K562 (cell line): Measurements from ENCODE around the gene SGMS1. TPM values are rescaled to one million over a fixed set of nuclear protein-coding genes. Genes with fewer than 3 reads are reported as not detected.

Experiments used
- ATAC-seq: fragments of 200-7000 bp; cut with Tn5 transposase; 3 replicates; pipeline ENCODE4 v1.9.1; 2020; ENCODE audit warnings: moderate library complexity
- BruUV-seq: library from RNA; stranded (reverse); fragments of 400-500 nt; replicated peaks from 2 replicates; lab custom pipeline; 2021; lab: Mats Ljungman, UMichigan
- CTCF ChIA-PET: fragments of 300-600 bp; formaldehyde crosslinking; extraction: SDS; loops from one replicate; lab custom pipeline; 2021; ENCODE audit warnings: low intra/inter-chr PET ratio; lab: Yijun Ruan, JAX
- POLR2A ChIA-PET: fragments of 300-600, 350-650 bp; sonication (Branson Sonifier 250); formaldehyde crosslinking; extraction: SDS; loops from one replicate; lab custom pipeline; 2021; ENCODE audit warnings: antibody characterized with exemption, inconsistent platforms; lab: Yijun Ruan, JAX
- DNase-seq, 4 experiments: peaks; one replicate each; pipeline versions ENCODE4 v3.0.0 to v3.0.0-alpha.2; 2011 to 2018; ENCODE audit warnings: low spot score in 3 of 4, mixed read lengths in 3 of 4; ENCODE audit errors: extremely low read depth in 1 of 4
- FAIRE-seq: peaks from 2 replicates; lab custom pipeline; 2011; peaks lifted over from hg19 to GRCh38; lab: Jason Lieb, UNC
- H2AFZ ChIP-seq: 2 replicates; pipeline ENCODE4 v1.6.0; 2011; ENCODE audit warnings: low read depth, low read length, control low read depth, inconsistent platforms
- H3K27ac ChIP-seq: fragments of 200-600 bp; 3 replicates; pipeline ENCODE4 v1.8.0; 2011; ENCODE audit warnings: low read depth, mild to moderate bottlenecking, control low read depth, inconsistent platforms, low read length, moderate library complexity, mixed read lengths; ENCODE audit errors: extremely low read depth
- H3K27me3 ChIP-seq, 2 experiments: fragments of 300-600 bp in 1 of 2; 2 replicates in 1 of 2; 3 replicates in 1 of 2; pipeline versions ENCODE4 v1.6.0 to v1.8.0; 2011; ENCODE audit warnings: inconsistent platforms in 2 of 2, low read length in 2 of 2, mild to moderate bottlenecking in 1 of 2, mixed read lengths in 1 of 2, moderate library complexity in 1 of 2; ENCODE audit not compliant: control insufficient read depth in 2 of 2, insufficient read depth in 2 of 2
- H3K36me3 ChIP-seq: fragments of 300-600 bp; 3 replicates; pipeline ENCODE4 v1.8.0; 2011; ENCODE audit warnings: mild to moderate bottlenecking, low read length, inconsistent platforms; ENCODE audit not compliant: control insufficient read depth, insufficient read depth
- H3K4me1 ChIP-seq, 2 experiments: fragments of 200-600 bp in 1 of 2; replicated peaks in 1 of 2; 2 replicates in 1 of 2; 3 replicates in 1 of 2; pipeline versions ENCODE4 v1.5.1 to v1.8.0; 2011; ENCODE audit warnings: inconsistent platforms in 2 of 2, low read length in 2 of 2, mild to moderate bottlenecking in 1 of 2, mixed read lengths in 1 of 2, moderate library complexity in 1 of 2; ENCODE audit not compliant: control insufficient read depth in 2 of 2, insufficient read depth in 2 of 2
- H3K4me2 ChIP-seq: 2 replicates; pipeline ENCODE4 v1.6.1; 2011; ENCODE audit warnings: low read length, control low read depth, inconsistent platforms, mixed read lengths; ENCODE audit not compliant: insufficient read depth
- H3K4me3 ChIP-seq: fragments of 200-600 bp; sonication (generic), shearing (Covaris generic); 2 replicates; pipeline ENCODE4 v1.5.1; 2016; ENCODE audit warnings: control low read depth, inconsistent platforms
- H3K79me2 ChIP-seq: fragments of 200-600 bp; 3 replicates; pipeline ENCODE4 v1.8.0; 2011; ENCODE audit warnings: low read length, inconsistent platforms; ENCODE audit not compliant: control insufficient read depth, insufficient read depth
- H3K9ac ChIP-seq, 2 experiments: 2 replicates each; pipeline versions ENCODE4 v1.6.0 to v1.6.1; 2011; ENCODE audit warnings: low read depth in 2 of 2, low read length in 2 of 2, control low read depth in 1 of 2, inconsistent platforms in 1 of 2, mild to moderate bottlenecking in 1 of 2, mixed read lengths in 1 of 2; ENCODE audit not compliant: insufficient read depth in 1 of 2
- H3K9me1 ChIP-seq: one replicate; pipeline ENCODE4 v1.6.0; 2011; ENCODE audit warnings: inconsistent platforms, mild to moderate bottlenecking, low read length, moderate library complexity; ENCODE audit not compliant: control insufficient read depth, insufficient read depth
- H3K9me3 ChIP-seq: replicated peaks from 2 replicates; pipeline ENCODE4 v1.5.1; 2011; ENCODE audit warnings: low read depth, low read length, inconsistent platforms; ENCODE audit not compliant: control insufficient read depth, insufficient read depth
- H4K20me1 ChIP-seq: replicated peaks from 2 replicates; pipeline ENCODE4 v1.6.1; 2011; ENCODE audit warnings: low read length, inconsistent platforms, mixed read lengths; ENCODE audit not compliant: control insufficient read depth, insufficient read depth
- MAZ ChIP-seq, 2 experiments: fragments of 450-650 bp in 1 of 2; sonication (generic) in 1 of 2; formaldehyde crosslinking; IDR thresholded peaks in 1 of 2; conservative IDR thresholded peaks in 1 of 2; 2 replicates each; pipeline versions ENCODE4 v1.4.0 to v1.5.0; 2020; ENCODE audit warnings: mild to moderate bottlenecking in 1 of 2, missing genetic modification reagents in 1 of 2
- NR4A1 ChIP-seq, 2 experiments: fragments of 250-450 bp in 1 of 2; fragments of 450-650 bp in 1 of 2; sonication (Bioruptor Pico) in 1 of 2; IDR thresholded peaks; 2 replicates each; pipeline versions ENCODE4 v1.4.0 to v1.6.1; 2016 to 2020; ENCODE audit warnings: mild to moderate bottlenecking in 2 of 2, missing compliant biosample characterization in 1 of 2, missing genetic modification characterization in 1 of 2, moderate library complexity in 1 of 2
- YY1 ChIP-seq, 3 experiments: IDR thresholded peaks; 2 replicates each; pipeline ENCODE4 v1.6.1; 2011; ENCODE audit warnings: low read length in 2 of 3, mild to moderate bottlenecking in 2 of 3, moderate library complexity in 2 of 3, borderline replicate concordance in 1 of 3, control low read depth in 1 of 3, low read depth in 1 of 3; ENCODE audit not compliant: insufficient read depth in 3 of 3, insufficient replicate concordance in 2 of 3, control insufficient read depth in 1 of 3, insufficient read length in 1 of 3; ENCODE audit errors: extremely low read depth in 1 of 3
- WGBS: fragments of 100-300 bp; shearing (Covaris generic); methylation state at CpG from one replicate; pipeline ENCODE4 v1.1.6; 2016; ENCODE audit warnings: low coverage, mixed read lengths; ENCODE audit not compliant: insufficient coverage; ENCODE audit errors: missing lambda C conversion rate; 5-methylcytosine and 5-hydroxymethylcytosine counted together
- in situ Hi-C: fragments of 300-500 bp; cut with MboI; formaldehyde crosslinking; loops from 4 replicates; pipeline ENCODE4 v1.15.0; 2018; ENCODE audit warnings: inconsistent platforms, mixed read lengths
- intact Hi-C: fragments of 100-400 bp; cut with micrococcal nuclease; formaldehyde crosslinking; loops from 2 replicates; pipeline ENCODE4 v1.14.2; 2022
- polyA plus RNA-seq, 8 experiments: library from polyadenylated mRNA; depleted of rRNA in 4 of 8; stranded (reverse) in 5 of 8; unstranded in 3 of 8; fragments of >200 nt; fragmentation: Nextera tagmentation in 2 of 8; fragmentation: Illumina TruSeq in 1 of 8; extraction: Ambion mirVana in 2 of 8; extraction: Trizol in 1 of 8; gene quantifications; 2 replicates each; pipeline versions ENCODE4 v1.2.1 to v1.2.3, GENCODE V29; 2011 to 2014; ENCODE audit warnings: inconsistent platforms in 1 of 8, missing spikeins in 1 of 8
- total RNA-seq, 7 experiments: library from RNA; depleted of rRNA in 6 of 7; stranded (reverse); fragments of >200 nt in 6 of 7; fragmentation: Illumina TruSeq in 2 of 7; extraction: Trizol in 2 of 7; gene quantifications; 2 replicates each; pipeline versions ENCODE4 v1.2.1 to v1.2.3, GENCODE V29; 2011 to 2021; ENCODE audit warnings: low replicate concordance in 1 of 7
- TF ChIP-seq, protein P1 (sequence below): fragments of 450-650 bp; IDR thresholded peaks from 2 replicates; pipeline ENCODE4 v1.6.1; 2017; ENCODE audit warnings: antibody characterized with exemption, mild to moderate bottlenecking
- TF ChIP-seq, protein P2 (sequence below): IDR thresholded peaks from 2 replicates; pipeline ENCODE4 v1.6.1; 2012; ENCODE audit warnings: low read depth, low read length, improper control_type of control experiment, borderline replicate concordance

The SGMS1 gene
- total and polyA plus RNA-seq, 9 of the 15 experiments (the other 6 are each of a cell fraction or from before 2014, with no cell fraction given) = 22.6 to 232 (median 82.2) TPM

DNA sequence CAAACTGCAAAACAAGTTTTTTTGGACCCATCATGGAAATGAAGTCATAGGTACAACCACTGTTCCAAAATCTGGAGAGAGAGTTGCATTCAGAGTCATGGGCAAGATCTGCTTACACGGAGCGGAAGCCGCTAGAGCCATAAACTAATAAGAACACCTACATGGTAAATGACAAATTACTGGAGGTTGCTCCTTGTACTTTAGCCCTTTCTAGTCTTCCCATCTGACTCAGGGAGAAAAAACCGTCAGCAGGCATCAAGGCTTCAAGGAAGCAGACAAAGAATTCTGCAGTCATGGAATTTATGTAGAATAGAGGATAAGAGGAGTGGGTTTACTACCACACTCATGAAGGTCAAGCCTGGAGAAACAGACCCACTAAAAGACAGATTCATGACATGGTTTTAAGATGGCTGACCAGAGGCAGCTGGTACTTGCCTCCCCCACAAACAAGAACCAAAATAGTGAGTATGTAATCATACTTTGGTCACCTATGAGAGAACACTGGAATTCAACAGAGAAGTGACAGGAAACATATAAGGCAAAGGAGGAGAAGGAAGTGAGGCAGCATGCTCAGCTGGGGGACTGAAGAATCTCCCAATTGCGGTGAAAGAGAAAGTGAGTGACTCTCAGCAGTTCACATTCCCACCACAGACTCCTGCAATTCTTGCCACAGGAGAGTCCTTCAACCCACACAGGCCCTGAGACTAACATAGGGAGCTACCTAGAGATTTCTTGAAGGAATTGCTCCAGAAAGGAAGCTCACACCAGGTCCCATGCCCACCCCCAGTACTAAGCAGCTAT, 330.0 kb downstream of the SGMS1 start:
- BruUV-seq = no TSS peak
- Histone ChIP-seq H3K36me3 (no peaks in the 10 kb centered on the region), H3K27me3 (no peaks in the 10 kb centered on the region), H3K27ac (no peak overlapping the region), H3K9ac (peak overlapping the region in 1 of 2 experiments; percentile 55; a peak in 1 of 4 replicates), H3K79me2 (no peaks in the 10 kb centered on the region), H3K4me3 (no peak overlapping the region), H3K9me1 (no peaks in the 10 kb centered on the region), H4K20me1 (no peaks in the 10 kb centered on the region), H3K4me1 (peaks cover 9 to 16% of the 10 kb centered on the region in 2 experiments; a peak in 3 of 5 replicates), H2AFZ (peak overlapping the region; percentile 58), H3K4me2 (no peak overlapping the region; the same call in 1 of the 2 replicates), H3K9me3 (peaks cover 3% of the 10 kb centered on the region; the same call in 1 of the 2 replicates)
- intact Hi-C loops (loop anchor here (5.0 kb wide), 3 partner anchors 34 to 359 kb away; no protein-coding TSS in a partner anchor), in situ Hi-C loops (no loop called here)
- DNase-seq (no peak), FAIRE-seq (no peak), ATAC-seq (peak; percentile 47)
- 82% methylated on average over 5 of the region's 5 CpGs for WGBS
- POLR2A ChIA-PET = interaction anchor here (0.7 to 2.9 kb wide), 7 partner anchors 9 to 93 kb away, joined by 3 to 8 read pairs (median 3); no protein-coding TSS in a partner anchor
- TF ChIP-seq, protein P1, sequence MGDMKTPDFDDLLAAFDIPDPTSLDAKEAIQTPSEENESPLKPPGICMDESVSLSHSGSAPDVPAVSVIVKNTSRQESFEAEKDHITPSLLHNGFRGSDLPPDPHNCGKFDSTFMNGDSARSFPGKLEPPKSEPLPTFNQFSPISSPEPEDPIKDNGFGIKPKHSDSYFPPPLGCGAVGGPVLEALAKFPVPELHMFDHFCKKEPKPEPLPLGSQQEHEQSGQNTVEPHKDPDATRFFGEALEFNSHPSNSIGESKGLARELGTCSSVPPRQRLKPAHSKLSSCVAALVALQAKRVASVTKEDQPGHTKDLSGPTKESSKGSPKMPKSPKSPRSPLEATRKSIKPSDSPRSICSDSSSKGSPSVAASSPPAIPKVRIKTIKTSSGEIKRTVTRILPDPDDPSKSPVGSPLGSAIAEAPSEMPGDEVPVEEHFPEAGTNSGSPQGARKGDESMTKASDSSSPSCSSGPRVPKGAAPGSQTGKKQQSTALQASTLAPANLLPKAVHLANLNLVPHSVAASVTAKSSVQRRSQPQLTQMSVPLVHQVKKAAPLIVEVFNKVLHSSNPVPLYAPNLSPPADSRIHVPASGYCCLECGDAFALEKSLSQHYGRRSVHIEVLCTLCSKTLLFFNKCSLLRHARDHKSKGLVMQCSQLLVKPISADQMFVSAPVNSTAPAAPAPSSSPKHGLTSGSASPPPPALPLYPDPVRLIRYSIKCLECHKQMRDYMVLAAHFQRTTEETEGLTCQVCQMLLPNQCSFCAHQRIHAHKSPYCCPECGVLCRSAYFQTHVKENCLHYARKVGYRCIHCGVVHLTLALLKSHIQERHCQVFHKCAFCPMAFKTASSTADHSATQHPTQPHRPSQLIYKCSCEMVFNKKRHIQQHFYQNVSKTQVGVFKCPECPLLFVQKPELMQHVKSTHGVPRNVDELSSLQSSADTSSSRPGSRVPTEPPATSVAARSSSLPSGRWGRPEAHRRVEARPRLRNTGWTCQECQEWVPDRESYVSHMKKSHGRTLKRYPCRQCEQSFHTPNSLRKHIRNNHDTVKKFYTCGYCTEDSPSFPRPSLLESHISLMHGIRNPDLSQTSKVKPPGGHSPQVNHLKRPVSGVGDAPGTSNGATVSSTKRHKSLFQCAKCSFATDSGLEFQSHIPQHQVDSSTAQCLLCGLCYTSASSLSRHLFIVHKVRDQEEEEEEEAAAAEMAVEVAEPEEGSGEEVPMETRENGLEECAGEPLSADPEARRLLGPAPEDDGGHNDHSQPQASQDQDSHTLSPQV = peak; percentile 64
- TF ChIP-seq YY1 (IDR thresholded peaks at IDR 0.05; ENCODE audit: borderline replicate concordance in 1 of 3, control insufficient read depth in 1 of 3, extremely low read depth in 1 of 3, insufficient read depth in 3 of 3, insufficient read length in 1 of 3, insufficient replicate concordance in 2 of 3, low read depth in 1 of 3, low read length in 2 of 3) (peak in 1 of 3 experiments; percentile 66), MAZ (CRISPR knock-in tag; conservative IDR thresholded peaks at IDR 0.05 in 1 of 2, IDR thresholded peaks at IDR 0.05 in 1 of 2) (0 out of 4 replicates have a peak, but pooled peaks of 1 of the 2 experiments have one; percentile 25), NR4A1 (CRISPR knock-in tag; IDR thresholded peaks at IDR 0.05) (no peak), NR4A1 (tag; IDR thresholded peaks at IDR 0.05) (peak; percentile 57; the same call in 1 of the 2 replicates)
- TF ChIP-seq, protein P2, sequence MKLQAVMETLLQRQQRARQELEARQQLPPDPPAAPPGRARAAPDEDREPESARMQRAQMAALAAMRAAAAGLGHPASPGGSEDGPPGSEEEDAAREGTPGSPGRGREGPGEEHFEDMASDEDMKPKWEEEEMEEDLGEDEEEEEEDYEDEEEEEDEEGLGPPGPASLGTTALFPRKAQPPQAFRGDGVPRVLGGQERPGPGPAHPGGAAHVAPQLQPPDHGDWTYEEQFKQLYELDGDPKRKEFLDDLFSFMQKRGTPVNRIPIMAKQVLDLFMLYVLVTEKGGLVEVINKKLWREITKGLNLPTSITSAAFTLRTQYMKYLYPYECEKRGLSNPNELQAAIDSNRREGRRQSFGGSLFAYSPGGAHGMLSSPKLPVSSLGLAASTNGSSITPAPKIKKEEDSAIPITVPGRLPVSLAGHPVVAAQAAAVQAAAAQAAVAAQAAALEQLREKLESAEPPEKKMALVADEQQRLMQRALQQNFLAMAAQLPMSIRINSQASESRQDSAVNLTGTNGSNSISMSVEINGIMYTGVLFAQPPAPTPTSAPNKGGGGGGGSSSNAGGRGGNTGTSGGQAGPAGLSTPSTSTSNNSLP = no peak
- CTCF ChIA-PET = no interaction called here
